Endodermal cell (in vitro differentiated cells): Measurements from ENCODE around the gene ADSS1. TPM values are rescaled to one million over a fixed set of nuclear protein-coding genes. Genes with fewer than 3 reads are reported as not detected.

Experiments used
- DNase-seq: peaks from one replicate; pipeline ENCODE4 v3.0.0-alpha.2; 2017
- H3K27ac ChIP-seq: 2 replicates; pipeline ENCODE4 v1.5.1; 2013; ENCODE audit warnings: mild to moderate bottlenecking, low read depth, low read length, moderate library complexity
- H3K27me3 ChIP-seq: 2 replicates; pipeline ENCODE4 v1.6.1; 2013; ENCODE audit warnings: mild to moderate bottlenecking, low read length, moderate library complexity; ENCODE audit not compliant: insufficient read depth, control insufficient read depth, poor library complexity, severe bottlenecking
- H3K36me3 ChIP-seq: 2 replicates; pipeline ENCODE4 v1.7.0; 2013; ENCODE audit warnings: mild to moderate bottlenecking, low read length, moderate library complexity; ENCODE audit not compliant: control insufficient read depth, insufficient read depth
- H3K4me1 ChIP-seq: one replicate; pipeline ENCODE4 v1.7.0; 2013; ENCODE audit warnings: low read length; ENCODE audit not compliant: control insufficient read depth, insufficient read depth
- H3K4me3 ChIP-seq: 2 replicates; pipeline ENCODE4 v1.5.1; 2013; ENCODE audit warnings: mild to moderate bottlenecking, low read length, moderate library complexity
- H3K9ac ChIP-seq: 2 replicates; pipeline ENCODE4 v1.6.1; 2013; ENCODE audit warnings: mild to moderate bottlenecking, low read length, moderate library complexity; ENCODE audit not compliant: poor library complexity, severe bottlenecking; ENCODE audit errors: extremely low read depth
- H3K9me3 ChIP-seq: 2 replicates; pipeline ENCODE4 v1.6.1; 2013; ENCODE audit warnings: mild to moderate bottlenecking, low read length, moderate library complexity; ENCODE audit not compliant: control insufficient read depth
- H3K27ac Mint-ChIP-seq: 2 replicates; pipeline ENCODE4 v1.8.0; 2020; ENCODE audit warnings: mixed read lengths
- H3K27me3 Mint-ChIP-seq: 2 replicates; pipeline ENCODE4 v1.8.0; 2021; ENCODE audit warnings: mild to moderate bottlenecking, mixed read lengths; ENCODE audit not compliant: insufficient read depth
- H3K36me3 Mint-ChIP-seq: 2 replicates; pipeline ENCODE4 v1.8.0; 2020; ENCODE audit warnings: low read depth, mixed read lengths
- H3K4me1 Mint-ChIP-seq: 2 replicates; pipeline ENCODE4 v1.8.0; 2020; ENCODE audit warnings: mixed read lengths
- H3K4me3 Mint-ChIP-seq: 2 replicates; pipeline ENCODE4 v1.8.0; 2020; ENCODE audit warnings: mild to moderate bottlenecking, moderate library complexity, mixed read lengths
- H3K9me3 Mint-ChIP-seq: 2 replicates; pipeline ENCODE4 v1.8.0; 2020; ENCODE audit warnings: mild to moderate bottlenecking, mixed read lengths
- WGBS, 2 experiments: methylation state at CpG; one replicate each; pipeline versions ENCODE4 v1.1.5 to v1.1.7; 2013; ENCODE audit warnings: missing lambda C conversion rate in 2 of 2, mixed read lengths in 1 of 2; ENCODE audit not compliant: insufficient coverage in 1 of 2, insufficient read length in 1 of 2; 5-methylcytosine and 5-hydroxymethylcytosine counted together
- total RNA-seq, 2 donors: library from RNA; stranded (reverse); fragmentation: NEBNext Ultra II Directional in 1 of 2; extraction: Animal tissue kit (Norgen Biotek cat#: 25700) in 1 of 2; gene quantifications; 2 replicates in 1 of 2; 3 replicates in 1 of 2; pipeline ENCODE4 v1.2.1, GENCODE V29; 2021
- TF ChIP-seq, protein P1 (sequence below): fragments of 200-600 bp; sonication (generic); conservative IDR thresholded peaks from 2 replicates; pipeline ENCODE4 v1.5.0; 2021; ENCODE audit warnings: antibody characterized with exemption, mild to moderate bottlenecking

Gene ADSS1
- total RNA-seq, 2 donors from 2014 or later = 15.8 to 31.0 TPM

DNA sequence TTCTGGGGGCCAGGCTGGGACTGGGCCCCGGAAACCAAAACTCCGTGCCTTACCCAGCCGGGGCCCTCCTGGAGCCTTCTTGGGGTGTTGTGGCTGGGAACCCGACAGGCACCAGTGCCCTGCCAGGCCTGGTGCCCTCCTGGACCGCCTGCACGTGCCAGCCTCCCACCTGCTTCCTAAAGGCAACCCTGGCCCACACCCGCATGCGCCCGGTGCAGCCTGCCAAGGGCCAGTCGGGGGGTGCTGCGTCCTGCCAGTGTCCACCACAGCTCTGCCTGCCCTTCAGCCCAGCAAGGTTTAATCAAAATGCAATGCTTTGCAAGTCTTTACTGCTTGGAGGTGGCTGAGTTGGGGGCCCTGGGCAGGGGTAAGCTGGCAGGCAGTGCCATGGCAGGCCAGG lies 5.2 kb upstream of the ADSS1 start:
- no peaks in the 10 kb centered on the region for H3K9me3 ChIP-seq
- Mint-ChIP-seq H3K36me3 (peaks cover 25% of the 10 kb centered on the region), H3K27me3 (no peaks in the 10 kb centered on the region), H3K27ac (no peak overlapping the region), H3K4me3 (no peak overlapping the region), H3K9me3 (no peaks in the 10 kb centered on the region), H3K4me1 (peaks cover 2% of the 10 kb centered on the region)
- no peak overlapping the region for H3K9ac ChIP-seq
- TF ChIP-seq, protein P1, sequence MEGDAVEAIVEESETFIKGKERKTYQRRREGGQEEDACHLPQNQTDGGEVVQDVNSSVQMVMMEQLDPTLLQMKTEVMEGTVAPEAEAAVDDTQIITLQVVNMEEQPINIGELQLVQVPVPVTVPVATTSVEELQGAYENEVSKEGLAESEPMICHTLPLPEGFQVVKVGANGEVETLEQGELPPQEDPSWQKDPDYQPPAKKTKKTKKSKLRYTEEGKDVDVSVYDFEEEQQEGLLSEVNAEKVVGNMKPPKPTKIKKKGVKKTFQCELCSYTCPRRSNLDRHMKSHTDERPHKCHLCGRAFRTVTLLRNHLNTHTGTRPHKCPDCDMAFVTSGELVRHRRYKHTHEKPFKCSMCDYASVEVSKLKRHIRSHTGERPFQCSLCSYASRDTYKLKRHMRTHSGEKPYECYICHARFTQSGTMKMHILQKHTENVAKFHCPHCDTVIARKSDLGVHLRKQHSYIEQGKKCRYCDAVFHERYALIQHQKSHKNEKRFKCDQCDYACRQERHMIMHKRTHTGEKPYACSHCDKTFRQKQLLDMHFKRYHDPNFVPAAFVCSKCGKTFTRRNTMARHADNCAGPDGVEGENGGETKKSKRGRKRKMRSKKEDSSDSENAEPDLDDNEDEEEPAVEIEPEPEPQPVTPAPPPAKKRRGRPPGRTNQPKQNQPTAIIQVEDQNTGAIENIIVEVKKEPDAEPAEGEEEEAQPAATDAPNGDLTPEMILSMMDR = no peak
- no peaks in the 10 kb centered on the region for H3K4me1 ChIP-seq
- WGBS, 2 experiments = 90 to 94% methylated on average over 8 to 11 of the region's 11 CpGs
- H3K36me3 ChIP-seq = no peaks in the 10 kb centered on the region
- no peak for DNase-seq
- no peak overlapping the region for H3K4me3 ChIP-seq
- H3K27me3 ChIP-seq = no peaks in the 10 kb centered on the region
- H3K27ac ChIP-seq = no peak overlapping the region

DNA sequence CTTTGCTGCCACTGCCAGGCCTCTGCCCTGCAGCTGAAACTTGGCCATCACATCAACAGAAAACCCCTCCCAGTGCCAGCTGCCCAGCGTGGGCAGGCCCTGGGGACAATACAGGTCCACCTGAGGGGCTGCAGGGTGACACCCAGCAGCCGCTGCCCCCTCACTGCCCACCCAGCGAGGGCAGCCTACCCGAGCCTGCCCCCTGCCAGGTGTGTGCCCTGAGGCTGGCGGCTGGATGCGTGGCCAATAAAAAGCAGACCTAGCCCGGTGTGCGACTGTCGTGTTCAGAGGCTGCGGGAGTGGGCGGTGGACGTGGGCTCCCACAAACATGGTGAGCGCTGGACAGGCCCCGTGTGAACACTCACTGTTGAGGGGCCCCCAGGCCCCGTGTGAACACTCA lies 4.7 kb upstream of the ADSS1 start:
- Histone ChIP-seq H3K9ac (no peak overlapping the region), H3K36me3 (no peaks in the 10 kb centered on the region), H3K27ac (no peak overlapping the region), H3K27me3 (no peaks in the 10 kb centered on the region), H3K9me3 (no peaks in the 10 kb centered on the region), H3K4me1 (no peaks in the 10 kb centered on the region), H3K4me3 (no peak overlapping the region)
- TF ChIP-seq, protein P1 = no peak
- H3K4me1 Mint-ChIP-seq = peaks cover 2% of the 10 kb centered on the region
- H3K36me3 Mint-ChIP-seq = peaks cover 21% of the 10 kb centered on the region
- H3K27me3 Mint-ChIP-seq = no peaks in the 10 kb centered on the region
- no peaks in the 10 kb centered on the region for H3K9me3 Mint-ChIP-seq
- H3K4me3 Mint-ChIP-seq = no peak overlapping the region
- no peak for DNase-seq
- H3K27ac Mint-ChIP-seq = no peak overlapping the region
- WGBS, 2 experiments = 92 to 97% methylated on average over 14 to 15 of the region's 15 CpGs

DNA sequence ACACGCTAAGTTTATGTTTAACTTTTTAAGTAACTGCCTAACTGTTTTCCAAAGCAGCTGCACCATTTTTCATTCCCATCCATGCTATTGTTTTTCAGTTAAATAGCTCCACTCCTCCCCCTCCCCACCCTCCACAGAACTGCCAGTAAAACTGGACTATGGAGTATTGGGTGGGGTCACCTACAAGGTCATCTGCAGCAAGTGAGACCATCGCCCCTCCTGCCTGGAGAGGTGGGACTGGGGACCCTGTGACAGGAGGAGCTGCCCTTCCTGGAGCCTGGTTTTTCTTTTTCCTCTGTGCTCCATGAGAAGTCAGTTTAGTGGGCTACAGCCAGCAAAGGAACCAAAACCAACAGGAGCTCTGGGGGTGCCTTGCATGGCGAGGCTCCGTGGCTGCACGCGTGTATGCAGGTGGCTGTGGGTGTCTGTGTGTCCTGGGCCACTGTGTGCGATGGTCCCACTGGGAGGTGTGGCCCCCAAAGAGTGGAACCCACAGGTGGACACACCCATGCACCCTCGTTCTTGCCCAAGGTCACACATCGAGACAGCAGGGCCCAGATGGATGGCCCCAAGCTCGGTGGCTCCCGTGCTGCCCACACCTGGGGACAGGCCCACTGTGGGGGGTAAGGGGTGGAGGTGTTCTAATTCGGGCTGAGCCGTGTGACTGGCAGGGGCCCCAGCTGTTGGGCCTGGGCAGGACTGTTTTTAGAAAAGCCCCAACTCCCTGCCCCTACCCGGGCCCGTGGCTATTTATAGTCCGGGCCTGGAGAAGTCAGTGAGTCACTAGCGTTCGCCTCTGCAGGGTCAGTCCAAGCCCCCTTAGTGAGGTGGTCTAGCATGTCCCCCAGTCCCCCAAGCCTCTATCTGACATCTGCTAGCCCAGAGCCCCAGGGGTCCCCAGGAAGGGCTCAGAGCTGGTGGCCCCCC lies 2.3 kb upstream of the ADSS1 start:
- Mint-ChIP-seq H3K4me1 (peaks cover 6% of the 10 kb centered on the region), H3K4me3 (no peak overlapping the region), H3K27me3 (no peaks in the 10 kb centered on the region), H3K36me3 (peaks cover 14% of the 10 kb centered on the region), H3K27ac (no peak overlapping the region), H3K9me3 (no peaks in the 10 kb centered on the region)
- H3K9ac ChIP-seq = no peak overlapping the region
- no peak for DNase-seq
- H3K27me3 ChIP-seq = no peaks in the 10 kb centered on the region
- H3K27ac ChIP-seq = no peak overlapping the region
- TF ChIP-seq, protein P1 = no peak
- no peak overlapping the region for H3K4me3 ChIP-seq
- H3K9me3 ChIP-seq = no peaks in the 10 kb centered on the region
- H3K36me3 ChIP-seq = no peaks in the 10 kb centered on the region
- H3K4me1 ChIP-seq = no peaks in the 10 kb centered on the region
- 93 to 97% methylated on average over 14 to 18 of the region's 18 CpGs for WGBS, 2 experiments
